HG03097 (cell line): ENCODE data around the gene APC.
A peak's percentile ranks its signal among the peaks of the same experiment; 100 is the strongest.

ENCODE experiments used
- ATAC-seq: cut with Tn5 transposase; IDR thresholded peaks from one replicate; pipeline ENCODE4 v1.9.1; 2021; ENCODE audit not compliant: unreplicated experiment, low FRiP score

APC gene

DNA sequence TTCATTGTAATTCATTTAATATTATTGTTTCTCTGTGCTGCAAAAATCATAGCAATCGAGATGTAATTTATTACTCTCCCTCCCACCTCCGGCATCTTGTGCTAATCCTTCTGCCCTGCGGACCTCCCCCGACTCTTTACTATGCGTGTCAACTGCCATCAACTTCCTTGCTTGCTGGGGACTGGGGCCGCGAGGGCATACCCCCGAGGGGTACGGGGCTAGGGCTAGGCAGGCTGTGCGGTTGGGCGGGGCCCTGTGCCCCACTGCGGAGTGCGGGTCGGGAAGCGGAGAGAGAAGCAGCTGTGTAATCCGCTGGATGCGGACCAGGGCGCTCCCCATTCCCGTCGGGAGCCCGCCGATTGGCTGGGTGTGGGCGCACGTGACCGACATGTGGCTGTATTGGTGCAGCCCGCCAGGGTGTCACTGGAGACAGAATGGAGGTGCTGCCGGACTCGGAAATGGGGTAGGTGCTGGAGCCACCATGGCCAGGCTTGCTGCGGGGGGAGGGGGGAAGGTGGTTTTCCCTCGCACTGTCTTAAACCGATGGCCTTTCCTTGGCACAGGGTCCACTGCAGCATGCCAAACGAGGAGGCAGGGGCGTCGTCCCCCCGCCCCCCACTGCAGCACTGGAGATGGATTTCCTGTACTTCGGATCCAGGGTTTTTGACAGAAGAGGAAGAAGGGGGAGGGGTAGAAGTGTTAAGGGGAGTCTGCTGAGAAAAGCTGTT, at the start of gene APC:
Gene APC, plus strand, starts transcription at position 423 of the 728 bp plus-strand sequence. CDS start 17,006 bp downstream, outside the sequence.
- ATAC-seq = peak; percentile 100

DNA sequence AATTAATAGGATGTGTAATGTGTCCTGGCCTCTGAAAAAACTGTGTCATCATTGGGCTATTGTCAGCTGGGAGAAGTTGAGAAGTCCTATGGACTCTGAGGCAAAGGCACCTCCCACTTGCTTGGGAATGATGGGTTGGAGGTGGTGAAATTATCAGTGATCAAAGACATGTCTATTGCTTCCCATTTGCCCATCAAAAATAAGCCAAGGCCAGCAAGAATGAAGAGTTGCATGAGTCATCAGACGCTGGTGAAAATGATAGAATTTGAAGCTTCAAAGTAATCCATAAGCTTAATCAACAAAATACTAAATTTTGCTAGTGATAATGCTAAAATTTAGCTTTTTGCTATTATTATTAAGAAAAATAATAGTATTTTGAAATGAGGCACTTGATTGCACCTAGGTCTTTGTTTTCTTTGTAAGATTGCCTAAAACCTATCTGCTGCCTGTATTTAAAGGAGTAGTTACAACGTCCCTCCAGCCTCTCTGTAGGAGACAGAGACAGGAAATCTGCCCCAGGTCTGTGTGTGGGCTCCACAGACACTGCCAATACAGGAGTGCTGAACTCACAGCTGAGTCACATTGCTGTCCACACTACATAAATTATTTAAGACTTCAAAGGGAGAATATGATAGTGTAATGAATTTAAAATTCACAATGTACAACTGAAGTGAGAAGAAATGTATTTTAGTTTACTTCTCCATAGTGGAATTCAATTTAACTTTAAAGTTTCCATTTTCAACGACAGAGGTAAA, 48.4 kb upstream of the APC start:
- ATAC-seq = no peak

DNA sequence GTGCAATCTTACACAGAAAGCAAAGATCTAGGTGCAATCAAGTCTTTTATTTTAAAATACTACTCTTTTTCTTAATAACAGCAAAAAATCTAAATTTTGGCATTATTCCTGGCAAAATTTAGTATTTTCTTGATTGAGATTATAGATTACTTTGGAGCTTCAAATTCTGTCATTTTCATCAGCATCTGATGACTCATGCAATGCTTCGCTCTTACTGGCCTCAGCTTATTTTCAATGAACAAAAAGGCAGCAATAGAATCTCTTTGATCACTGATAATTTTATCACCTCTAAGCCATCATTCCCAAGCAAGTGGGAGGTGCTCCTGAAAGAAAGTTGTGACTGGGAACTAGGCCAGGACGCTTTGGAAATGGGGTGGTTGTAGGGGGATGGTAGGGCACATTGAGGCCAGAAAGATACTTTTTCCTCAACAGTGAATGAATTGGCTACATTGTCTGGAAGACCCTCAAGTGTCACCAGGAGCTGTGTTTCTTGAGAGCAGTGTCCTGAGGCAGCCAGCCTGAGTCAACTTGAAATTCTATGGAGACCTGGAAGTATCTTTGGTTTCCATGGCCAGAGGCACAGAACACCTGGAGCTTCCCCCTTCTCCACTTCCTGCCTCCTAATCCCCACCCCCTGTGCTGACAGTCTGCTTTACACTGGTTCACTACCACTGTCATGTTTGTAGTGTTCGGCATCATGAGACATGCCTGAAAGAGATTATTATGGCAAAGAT, 46.9 kb upstream of the APC start:
- no peak for ATAC-seq

DNA sequence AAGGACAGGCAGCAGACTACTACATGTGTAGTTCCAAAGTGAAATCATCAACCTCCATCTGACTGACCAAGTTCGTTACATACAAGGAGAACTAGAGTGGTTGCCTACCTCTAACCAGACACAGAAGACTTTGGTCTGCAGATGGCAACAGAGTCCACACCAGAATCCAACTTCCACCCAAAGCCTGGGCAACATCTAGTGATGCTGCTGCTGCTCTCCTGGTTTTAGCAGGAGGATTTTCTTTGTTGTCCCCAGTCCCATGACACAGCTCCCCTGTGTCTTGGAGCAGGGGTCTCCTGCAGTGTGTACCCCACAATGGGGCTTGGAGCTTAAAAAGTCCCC, 46.4 kb upstream of the APC start:
- ATAC-seq = no peak

DNA sequence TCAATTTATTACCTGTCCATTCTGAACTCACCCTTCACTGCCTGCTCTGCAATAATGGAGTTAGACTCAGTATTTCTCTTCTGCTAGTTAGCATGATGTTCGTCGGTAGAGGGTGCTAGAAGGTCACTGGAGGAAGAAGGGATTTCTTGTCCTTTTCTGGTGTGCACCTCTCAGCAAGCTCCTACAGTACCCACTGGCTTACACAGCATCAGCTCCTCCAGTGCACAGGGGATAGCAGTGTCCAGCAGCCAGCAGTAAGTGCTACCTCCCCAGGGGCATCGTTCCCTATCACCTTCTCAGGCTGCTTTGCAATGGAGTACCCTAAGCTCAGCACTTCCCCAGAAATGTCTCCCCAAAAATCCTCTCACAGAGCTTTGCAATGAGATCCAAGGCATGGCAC, 45.9 kb upstream of the APC start:
- no peak for ATAC-seq

DNA sequence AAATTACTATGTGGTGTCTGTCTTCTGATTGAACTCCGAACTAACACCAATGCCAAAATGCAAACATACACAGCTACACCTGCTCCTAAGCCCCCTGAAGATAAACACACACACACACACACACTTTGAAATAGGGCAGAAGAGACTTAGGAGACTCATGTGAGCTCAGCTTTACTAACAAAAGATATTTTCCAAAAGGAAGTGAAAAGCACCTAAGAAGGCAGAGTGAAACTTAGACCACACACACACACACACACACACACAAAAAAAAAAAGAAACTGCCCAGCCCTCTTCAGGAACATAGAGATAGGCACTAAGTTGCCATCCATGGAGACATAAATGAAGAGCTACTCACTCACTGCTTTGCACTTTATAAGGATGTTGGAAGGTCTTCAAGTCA, 45.2 kb upstream of the APC start:
- ATAC-seq = no peak

DNA sequence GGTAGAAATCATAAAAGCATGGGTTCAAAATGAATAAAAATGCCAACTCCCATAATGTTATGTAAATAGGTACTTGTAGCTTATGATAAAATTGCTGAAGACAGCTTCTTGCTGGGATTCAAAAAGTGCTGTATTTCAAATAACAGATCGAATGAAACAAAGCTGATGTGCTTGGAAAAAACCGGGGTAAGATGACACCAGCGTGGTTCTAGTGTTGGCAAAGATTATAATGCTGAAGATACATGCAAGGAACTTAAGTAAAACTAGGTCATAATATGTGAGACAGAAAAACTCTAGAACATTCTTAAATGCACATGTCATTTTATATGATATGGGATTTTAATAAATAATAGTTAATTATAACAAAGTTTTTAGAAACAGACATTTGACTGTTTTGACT, 44.4 kb upstream of the APC start:
- ATAC-seq = no peak

DNA sequence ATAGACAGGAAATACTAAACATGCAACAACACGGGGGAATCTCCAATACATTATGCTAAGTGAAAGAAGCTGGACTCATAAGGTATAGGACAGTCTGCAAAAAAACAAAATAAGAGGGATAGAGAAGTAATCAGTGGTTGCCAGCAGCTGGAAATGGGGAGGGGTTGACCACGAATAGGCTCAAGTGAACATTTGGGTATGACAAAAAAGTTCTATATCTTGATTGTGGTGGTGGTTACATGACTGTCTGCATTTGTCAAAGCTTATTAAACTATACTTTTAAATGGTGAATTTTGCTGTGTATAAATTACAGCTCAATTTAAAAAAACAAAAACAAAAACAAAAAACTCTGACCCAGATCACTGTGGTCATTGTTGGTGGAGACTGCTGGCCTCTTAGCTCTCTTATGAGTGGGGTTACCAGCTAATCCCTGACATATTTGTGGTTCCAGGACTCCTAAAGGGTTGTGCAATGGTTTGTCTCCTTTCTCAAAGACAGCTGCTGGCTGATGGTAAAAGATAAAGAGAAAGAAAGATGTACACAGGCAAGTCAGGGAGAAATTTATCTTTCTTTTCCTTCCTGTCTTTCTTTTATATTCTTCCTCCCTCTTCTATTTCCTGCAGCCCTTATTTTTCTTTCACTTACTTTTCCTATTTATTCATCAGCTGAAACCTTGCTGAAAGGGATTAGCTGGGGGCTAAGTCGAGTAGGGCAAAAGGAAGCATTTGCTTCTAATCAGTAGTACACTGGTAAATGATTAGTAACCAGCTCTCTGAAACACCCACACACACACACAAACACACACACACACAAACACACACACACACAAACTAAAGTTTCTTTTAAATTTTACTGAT, 42.6 kb upstream of the APC start:
- ATAC-seq = no peak

DNA sequence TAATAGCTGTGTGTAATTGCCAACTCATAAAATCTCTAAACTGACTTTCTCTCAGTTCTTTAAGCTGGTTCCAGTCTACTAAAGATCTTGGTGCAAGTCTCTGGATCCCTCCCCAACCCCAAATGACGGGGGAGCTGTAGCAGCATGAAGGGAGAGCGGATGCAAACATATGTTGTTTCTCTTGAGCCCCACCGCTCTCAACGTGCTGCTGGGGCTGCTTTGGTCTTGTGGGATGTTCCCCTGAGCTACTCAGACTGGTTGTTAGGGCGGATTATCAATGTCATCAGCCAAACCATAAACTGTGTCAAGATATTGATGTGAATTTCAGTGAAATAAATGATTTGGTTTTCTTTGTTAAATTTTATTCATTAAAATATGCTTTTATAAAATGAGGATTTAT, 40.9 kb upstream of the APC start:
- no peak for ATAC-seq

DNA sequence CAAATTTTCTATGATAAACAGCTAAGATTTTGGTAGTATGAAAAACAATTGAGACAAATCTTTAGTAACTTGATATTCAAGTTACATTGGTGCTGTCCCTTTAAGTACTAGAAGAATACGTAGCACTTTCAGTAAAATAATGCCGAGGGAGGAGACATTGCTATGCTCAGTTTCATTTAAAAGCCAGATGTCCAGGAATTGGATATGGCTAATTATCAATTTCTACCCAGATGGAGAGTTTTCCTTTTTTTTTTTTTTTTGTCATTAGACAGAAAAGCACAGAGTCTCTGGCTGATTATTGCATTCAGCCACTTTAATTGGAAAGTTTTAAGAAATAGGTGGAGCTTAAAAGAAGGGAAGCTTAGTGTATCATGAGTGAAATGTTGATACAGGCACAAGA, 40.4 kb upstream of the APC start:
- ATAC-seq = no peak

DNA sequence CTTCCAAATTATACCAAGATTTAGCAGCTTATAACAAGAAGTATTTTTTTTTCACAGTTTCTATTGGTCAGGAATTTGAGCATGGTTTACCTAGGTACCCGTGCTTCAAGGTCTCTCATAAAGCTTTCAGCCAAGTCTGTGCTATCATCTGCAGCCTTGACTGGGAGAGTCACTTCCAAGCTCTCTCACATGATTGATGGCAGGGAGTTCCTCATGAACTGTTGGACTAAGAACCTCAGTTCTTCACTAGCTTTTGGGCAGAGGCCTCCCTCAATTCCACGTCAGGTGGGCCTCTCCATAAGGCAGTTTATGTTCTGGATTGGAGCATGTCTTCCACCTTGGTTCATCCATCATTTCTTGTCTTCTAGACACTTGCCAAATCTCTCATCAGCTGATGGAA, 39.9 kb upstream of the APC start:
- ATAC-seq = no peak

DNA sequence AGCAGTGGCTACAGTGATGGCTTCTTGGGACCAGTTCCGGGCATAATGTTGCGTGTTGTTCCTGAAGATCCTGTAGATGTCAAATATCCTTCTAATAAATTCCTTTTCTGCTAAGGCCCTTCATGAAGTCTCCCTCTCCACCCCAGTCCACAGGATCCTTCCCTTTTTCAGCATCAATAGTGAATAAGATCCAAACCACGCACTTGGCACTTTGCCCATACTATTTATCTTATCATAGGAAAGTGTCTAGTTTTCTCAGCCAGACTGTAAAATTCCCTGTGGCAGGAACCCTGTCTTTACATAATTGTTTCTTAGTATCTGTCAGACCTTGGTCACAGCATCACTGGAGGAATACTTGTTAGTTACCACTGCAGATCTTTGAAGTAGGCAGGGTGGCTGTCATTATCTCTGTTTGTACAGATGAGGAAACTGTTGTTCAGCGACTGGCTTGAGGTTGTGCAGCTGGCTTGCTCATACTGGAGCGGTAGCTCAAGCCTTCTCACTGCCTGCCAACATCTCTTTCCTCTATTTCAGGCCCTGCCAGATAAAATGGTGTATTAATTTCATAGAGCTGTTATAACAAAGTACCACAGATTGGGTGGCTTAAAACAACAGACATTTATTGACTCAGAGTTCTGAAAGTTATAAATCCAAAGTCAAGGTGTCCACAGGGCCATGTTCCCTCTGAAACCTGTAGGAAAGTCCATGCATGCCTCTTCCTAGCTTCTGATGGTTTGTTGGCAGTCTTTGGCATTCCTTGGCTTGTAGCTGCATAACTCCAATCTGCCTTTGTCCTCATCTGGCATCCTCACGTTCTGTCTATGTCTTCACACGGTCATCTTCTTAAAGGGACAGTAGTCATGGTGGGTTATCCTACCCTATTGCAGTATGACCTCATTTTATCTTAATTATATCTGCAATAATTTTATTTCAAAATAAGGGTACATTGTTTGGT, 33.5 kb upstream of the APC start:
- no peak for ATAC-seq

DNA sequence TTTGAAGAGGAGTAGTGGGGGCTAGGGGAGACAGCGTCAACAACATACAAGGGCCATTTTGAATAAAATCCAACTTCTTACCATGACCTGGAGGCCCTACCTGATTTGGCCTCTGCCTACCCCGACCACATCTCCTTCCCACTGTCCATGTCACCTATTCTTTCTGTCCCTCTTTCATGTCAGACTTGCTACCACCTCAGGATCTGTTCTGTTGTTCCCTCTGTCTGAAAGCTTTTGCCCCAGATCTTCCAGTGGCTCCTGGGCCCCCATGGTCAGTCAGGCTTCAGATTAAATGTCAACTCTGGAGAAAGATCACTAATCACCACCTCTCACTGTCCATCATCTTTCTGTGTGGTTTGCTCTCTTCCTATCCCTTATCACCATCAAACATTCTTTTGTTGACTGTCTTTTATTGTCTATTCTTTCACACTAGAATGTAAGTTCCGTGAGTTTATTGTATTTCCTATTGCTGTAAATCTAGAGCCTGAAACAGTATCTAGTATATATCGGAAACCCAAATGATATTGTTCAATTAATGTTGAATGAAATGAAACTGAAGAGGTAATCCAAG, 31.2 kb upstream of the APC start:
- no peak for ATAC-seq

DNA sequence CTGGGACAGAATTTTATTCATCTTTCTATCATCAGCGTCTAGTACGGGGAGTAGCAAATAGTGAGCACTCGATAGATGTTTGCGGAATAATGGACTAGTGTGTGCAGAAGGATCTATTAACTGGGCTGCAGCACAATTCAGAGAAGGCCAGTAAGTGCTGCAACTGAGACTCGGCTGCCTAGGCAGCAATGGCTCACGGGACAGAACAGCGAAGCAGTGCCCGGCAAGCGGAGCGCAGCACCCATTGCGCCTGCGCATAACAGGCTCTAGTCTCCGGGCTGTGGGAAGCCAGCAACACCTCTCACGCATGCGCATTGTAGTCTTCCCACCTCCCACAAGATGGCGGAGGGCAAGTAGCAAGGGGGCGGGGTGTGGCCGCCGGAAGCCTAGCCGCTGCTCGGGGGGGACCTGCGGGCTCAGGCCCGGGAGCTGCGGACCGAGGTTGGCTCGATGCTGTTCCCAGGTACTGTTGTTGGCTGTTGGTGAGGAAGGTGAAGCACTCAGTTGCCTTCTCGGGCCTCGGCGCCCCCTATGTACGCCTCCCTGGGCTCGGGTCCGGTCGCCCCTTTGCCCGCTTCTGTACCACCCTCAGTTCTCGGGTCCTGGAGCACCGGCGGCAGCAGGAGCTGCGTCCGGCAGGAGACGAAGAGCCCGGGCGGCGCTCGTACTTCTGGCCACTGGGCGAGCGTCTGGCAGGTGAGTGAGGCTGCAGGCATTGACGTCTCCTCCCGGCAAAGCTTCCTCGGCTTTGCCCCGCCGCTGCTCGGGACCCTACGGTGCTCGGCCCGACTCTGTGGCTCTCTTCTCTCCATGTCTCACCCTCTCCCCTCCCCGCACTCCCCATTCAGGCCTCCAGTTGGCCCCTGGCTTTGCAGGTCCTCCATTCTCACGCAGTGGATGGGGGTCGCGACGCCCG, 30.2 kb upstream of the APC start:
- peak; percentile 92 for ATAC-seq

DNA sequence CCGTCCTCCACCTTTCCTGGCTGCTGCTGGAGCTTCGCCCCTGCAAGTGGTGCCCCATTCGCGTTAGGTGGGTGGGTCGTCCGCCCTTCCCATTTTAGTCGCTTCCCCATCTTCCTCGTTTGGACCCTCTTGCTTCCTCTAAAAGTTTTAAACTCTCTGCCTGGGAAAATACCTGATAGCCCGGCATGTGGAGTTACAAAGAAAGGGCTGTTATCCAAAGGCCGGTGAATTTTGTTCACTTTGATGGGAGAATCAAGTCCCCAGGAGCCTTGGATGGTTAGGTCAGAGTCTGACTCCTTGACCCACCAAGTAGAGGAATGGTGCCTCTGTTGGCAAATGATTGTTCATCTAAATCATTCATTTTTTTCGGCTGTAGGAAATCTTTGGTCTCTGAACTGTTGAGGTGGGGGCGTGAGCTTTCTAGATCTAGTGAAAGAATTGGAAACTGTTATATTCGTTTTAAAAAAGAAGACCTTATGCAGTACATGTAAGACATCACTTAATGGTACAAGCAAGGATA, 29.5 kb upstream of the APC start:
- ATAC-seq = no peak

DNA sequence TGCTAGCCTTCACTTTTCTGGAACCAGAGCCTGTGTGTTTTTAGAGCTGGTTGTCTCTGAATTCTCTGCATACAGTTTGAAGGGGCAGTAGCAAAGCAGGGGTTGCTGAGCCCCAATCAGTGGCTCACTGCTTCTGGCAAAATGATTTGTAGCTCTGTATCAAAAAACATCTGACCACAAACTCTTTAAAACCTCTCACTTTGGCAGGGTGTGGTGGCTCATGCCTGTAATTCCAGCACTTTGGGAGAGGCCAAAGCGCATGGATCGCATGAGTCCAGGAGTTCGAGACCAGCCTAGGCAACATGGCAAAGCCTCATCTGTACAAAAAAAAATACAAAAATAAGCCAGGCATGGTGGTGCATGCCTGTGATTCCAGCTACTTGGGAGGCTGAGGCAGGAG, 28.3 kb upstream of the APC start:
- ATAC-seq = no peak

DNA sequence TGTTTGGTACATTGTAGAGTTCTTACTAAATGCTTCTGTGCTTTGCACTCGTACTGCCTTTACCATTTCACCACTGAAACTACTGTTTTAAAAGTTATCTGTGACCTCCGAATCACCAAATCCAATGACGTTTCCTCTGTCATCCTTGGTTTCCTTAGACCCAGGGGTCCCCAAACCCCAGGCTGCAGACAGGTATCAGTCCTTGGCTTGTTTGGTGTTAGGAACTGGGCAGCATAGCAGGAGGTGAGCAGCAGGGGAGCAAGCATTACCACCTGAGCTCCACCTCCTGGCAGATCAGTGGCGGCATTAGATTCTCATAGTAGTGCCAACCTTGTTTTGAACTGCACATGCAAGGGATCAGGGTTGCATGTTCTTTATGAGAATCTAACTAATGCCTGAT, 26.8 kb upstream of the APC start:
- ATAC-seq = no peak

DNA sequence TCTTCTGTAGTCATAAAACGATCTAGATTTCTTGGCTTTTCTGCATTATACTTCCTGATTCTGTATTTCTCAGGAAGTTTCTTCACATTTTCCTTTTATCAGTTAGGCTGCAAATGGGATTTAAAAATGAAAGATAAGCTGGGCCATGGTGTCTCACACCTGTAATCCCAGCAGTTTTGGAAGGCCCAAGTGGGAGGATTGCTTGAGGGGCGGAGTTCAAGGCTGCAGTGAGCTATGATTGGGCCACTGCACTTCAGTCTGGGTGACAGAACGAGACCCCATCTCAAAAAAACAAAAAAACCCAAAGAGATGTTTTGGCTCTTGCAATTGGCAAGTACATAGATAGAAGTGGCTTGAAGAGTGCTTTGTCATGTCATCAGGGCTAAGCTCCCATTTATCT, 26.2 kb upstream of the APC start:
- ATAC-seq = no peak
